Prostate gland (tissue), 2 donors: ENCODE data around the gene FIBCD1. TPM values are rescaled to one million over a fixed set of nuclear protein-coding genes. Genes with fewer than 3 reads are reported as not detected.
"Not testable (repeated sequence)": the region's sequence is repeated elsewhere in the genome, so short reads cannot be mapped to it uniquely, and the experiment has no call there.

Experiments used
- DNase-seq: peaks from one replicate; pipeline ENCODE4 v3.0.0-alpha.2; 2019; ENCODE audit warnings: low spot score
- H3K27ac ChIP-seq, 2 donors: fragments of 200-600 bp; sonication (generic); 2 replicates each; pipeline ENCODE4 v1.5.1; 2017 to 2019
- H3K27me3 ChIP-seq: fragments of 200-600 bp; sonication (generic); replicated peaks from 2 replicates; pipeline ENCODE4 v1.5.1; 2019; ENCODE audit not compliant: insufficient read depth
- H3K36me3 ChIP-seq, 2 donors: fragments of 200-600 bp; sonication (generic); 1 replicate in 1 of 2; 2 replicates in 1 of 2; pipeline versions ENCODE4 v1.5.1 to v1.8.1; 2017 to 2019
- H3K4me1 ChIP-seq: fragments of 200-600 bp; sonication (generic); replicated peaks from 2 replicates; pipeline ENCODE4 v1.5.1; 2019
- H3K4me3 ChIP-seq, 2 donors: fragments of 200-600 bp; sonication (generic); 2 replicates each; pipeline ENCODE4 v1.5.1; 2017 to 2019
- H3K9me3 ChIP-seq: fragments of 200-600 bp; sonication (generic); 2 replicates; pipeline ENCODE4 v1.5.1; 2017
- CTCF ChIP-seq, 4 experiments: fragments of 200-600 bp in 2 of 4; fragments of 450-650 bp in 2 of 4; sonication (generic) in 2 of 4; IDR thresholded peaks; 1 replicate in 3 of 4; 2 replicates in 1 of 4; pipeline ENCODE4 v1.5.1; 2016 to 2019; ENCODE audit warnings: antibody characterized with exemption in 4 of 4, mild to moderate bottlenecking in 2 of 4, moderate library complexity in 2 of 4
- POLR2A ChIP-seq: fragments of 450-650 bp; IDR thresholded peaks from one replicate; pipeline ENCODE4 v1.6.1; 2016; ENCODE audit warnings: antibody characterized with exemption, mild to moderate bottlenecking
- POLR2AphosphoS5 ChIP-seq: sonication (generic); formaldehyde crosslinking; IDR thresholded peaks from one replicate; pipeline ENCODE4 v1.6.1; 2017; ENCODE audit warnings: antibody characterized with exemption
- WGBS: methylation state at CpG from one replicate; pipeline ENCODE4 v1.1.5; 2018; 5-methylcytosine and 5-hydroxymethylcytosine counted together
- intact Hi-C: fragments of 100-400 bp; cut with DNase I; formaldehyde crosslinking; loops from one replicate; pipeline ENCODE4 v1.14.2; 2022
- total RNA-seq, 2 donors: library from RNA; depleted of rRNA; stranded (reverse); fragments of >200 nt; gene quantifications; one replicate each; pipeline ENCODE4 v1.1.0, GENCODE V29; 2016

Gene FIBCD1
- total RNA-seq, 2 donors from 2014 or later: 0.36 to 13.2 TPM

GRCh38 chr9:130959809-130960334 is 20.8 kb upstream of the FIBCD1 start:
- Histone ChIP-seq H3K27me3 (no peaks in the 10 kb centered on the region), H3K27ac (no peak overlapping the region), H3K36me3 (no peaks in the 10 kb centered on the region), H3K9me3 (no peaks in the 10 kb centered on the region), H3K4me1 (no peaks in the 10 kb centered on the region), H3K4me3 (no peak overlapping the region)
- TF ChIP-seq POLR2A (no peak), CTCF (IDR thresholded peaks at IDR 0.05) (no peak), POLR2AphosphoS5 (no peak)
- 90% methylated on average over 9 of the region's 9 CpGs for WGBS
- no peak for DNase-seq
- intact Hi-C loops: no loop called here

DNA sequence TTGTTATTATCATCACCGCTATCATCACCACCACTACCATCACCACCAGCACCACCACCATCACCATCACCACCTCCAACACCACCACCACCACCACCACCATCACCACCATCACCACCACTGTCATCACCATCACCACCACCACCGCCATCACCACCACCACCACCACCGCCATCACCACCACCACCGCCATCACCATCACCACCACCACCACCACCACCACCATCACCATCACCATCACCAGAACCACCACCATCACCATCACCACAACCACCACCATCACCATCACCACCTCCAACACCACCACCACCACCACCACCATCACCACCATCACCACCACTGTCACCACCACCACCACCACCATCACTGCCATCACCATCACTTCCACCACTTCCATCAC is 19.5 kb upstream of the FIBCD1 start:
- H3K9me3 ChIP-seq, intact Hi-C loops, DNase-seq, H3K4me3 ChIP-seq, H3K36me3 ChIP-seq, H3K27me3 ChIP-seq, H3K4me1 ChIP-seq, H3K27ac ChIP-seq: not testable (repeated sequence)
- 72% methylated on average over 4 of the region's 4 CpGs for WGBS

GRCh38 chr9:130957451-130958203 is 18.6 kb upstream of the FIBCD1 start:
- intact Hi-C loops: no loop called here
- 93% methylated on average over 11 of the region's 11 CpGs for WGBS
- H3K4me3 ChIP-seq: no peak overlapping the region
- TF ChIP-seq POLR2A (no peak), CTCF (IDR thresholded peaks at IDR 0.05) (no peak), POLR2AphosphoS5 (no peak)
- no peak for DNase-seq
- H3K4me1 ChIP-seq: no peaks in the 10 kb centered on the region
- no peak overlapping the region for H3K27ac ChIP-seq
- H3K36me3 ChIP-seq: no peaks in the 10 kb centered on the region
- H3K9me3 ChIP-seq: no peaks in the 10 kb centered on the region
- no peaks in the 10 kb centered on the region for H3K27me3 ChIP-seq

DNA sequence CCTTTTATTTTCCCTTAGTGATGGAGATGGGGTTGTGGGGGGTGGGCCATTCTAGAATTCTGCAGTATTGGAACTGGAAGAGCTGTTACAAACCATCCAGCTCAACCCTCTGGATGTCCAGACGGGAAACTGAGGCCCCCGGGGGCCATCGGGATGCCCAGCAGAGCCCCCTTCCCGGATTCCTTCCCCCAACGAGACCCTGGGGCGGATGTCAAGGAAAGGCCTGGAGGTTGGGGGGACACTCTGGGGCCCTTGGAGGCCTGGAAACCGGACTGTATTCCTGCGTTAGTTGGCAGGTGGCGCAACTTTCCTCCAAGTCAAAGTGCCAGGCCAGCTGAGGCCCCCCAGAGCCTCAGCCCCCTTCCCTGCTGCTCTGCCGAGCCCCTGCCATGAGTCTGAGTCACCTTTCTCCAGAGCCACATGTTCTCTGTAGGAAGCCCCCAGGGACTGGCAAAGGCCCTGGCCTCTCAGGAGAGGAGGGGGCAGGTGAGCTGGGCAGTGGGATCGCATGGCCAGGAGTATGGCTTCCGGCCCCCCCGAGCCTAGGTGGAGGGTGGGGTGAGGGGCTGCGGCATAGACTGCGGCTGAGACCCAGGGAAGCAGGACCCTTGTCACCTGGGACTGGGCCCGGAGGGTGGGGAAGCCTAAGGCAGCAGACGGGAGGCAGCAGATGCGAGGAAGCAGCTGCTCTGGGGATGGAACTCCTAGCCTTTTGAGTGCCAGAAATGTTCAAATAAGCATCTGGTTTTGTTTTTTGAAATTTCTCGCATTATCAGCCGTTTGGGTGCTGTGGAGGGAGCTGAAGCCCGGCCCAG is 17.8 kb upstream of the FIBCD1 start:
- no peak for TF ChIP-seq CTCF (IDR thresholded peaks at IDR 0.05)
- no peak for TF ChIP-seq POLR2A
- TF ChIP-seq POLR2AphosphoS5: no peak
- Histone ChIP-seq H3K27ac (no peak overlapping the region), H3K36me3 (no peaks in the 10 kb centered on the region), H3K4me1 (no peaks in the 10 kb centered on the region), H3K9me3 (no peaks in the 10 kb centered on the region), H3K27me3 (no peaks in the 10 kb centered on the region), H3K4me3 (no peak overlapping the region)
- intact Hi-C loops: no loop called here
- 78% methylated on average over 21 of the region's 21 CpGs for WGBS
- no peak for DNase-seq

GRCh38 chr9:130955947-130956621 is 17.0 kb upstream of the FIBCD1 start:
- Histone ChIP-seq H3K36me3 (no peaks in the 10 kb centered on the region), H3K9me3 (no peaks in the 10 kb centered on the region), H3K4me3 (no peak overlapping the region), H3K27ac (no peak overlapping the region), H3K27me3 (no peaks in the 10 kb centered on the region), H3K4me1 (no peaks in the 10 kb centered on the region)
- DNase-seq: no peak
- 47% methylated on average over 18 of the region's 18 CpGs for WGBS
- TF ChIP-seq POLR2AphosphoS5: no peak
- TF ChIP-seq POLR2A: no peak
- no peak for TF ChIP-seq CTCF (IDR thresholded peaks at IDR 0.05)
- intact Hi-C loops: no loop called here

GRCh38 chr9:130954925-130955324 is 15.9 kb upstream of the FIBCD1 start:
- intact Hi-C loops, H3K4me3 ChIP-seq, H3K9me3 ChIP-seq, H3K4me1 ChIP-seq, DNase-seq, H3K36me3 ChIP-seq, H3K27ac ChIP-seq, H3K27me3 ChIP-seq: not testable (repeated sequence)
- 98% methylated on average over 2 of the region's 2 CpGs for WGBS
